Activated T-cell treated with anti-CD3 and anti-CD28 coated beads for 24 hours (primary cell): ENCODE measurements around the gene IFFO2.

Experiments
- DNase-seq: peaks from one replicate; pipeline ENCODE4 v3.0.0-alpha.2; 2020; ENCODE audit warnings: low read depth

IFFO2 gene

GRCh38 chr1:18956193-18957135 lies at the start of gene IFFO2:
Gene IFFO2, minus strand, starts transcription at chr1:18956676. Its CDS starts 344 bp downstream, at chr1:18956332.
- DNase-seq: peak; percentile 96

DNA sequence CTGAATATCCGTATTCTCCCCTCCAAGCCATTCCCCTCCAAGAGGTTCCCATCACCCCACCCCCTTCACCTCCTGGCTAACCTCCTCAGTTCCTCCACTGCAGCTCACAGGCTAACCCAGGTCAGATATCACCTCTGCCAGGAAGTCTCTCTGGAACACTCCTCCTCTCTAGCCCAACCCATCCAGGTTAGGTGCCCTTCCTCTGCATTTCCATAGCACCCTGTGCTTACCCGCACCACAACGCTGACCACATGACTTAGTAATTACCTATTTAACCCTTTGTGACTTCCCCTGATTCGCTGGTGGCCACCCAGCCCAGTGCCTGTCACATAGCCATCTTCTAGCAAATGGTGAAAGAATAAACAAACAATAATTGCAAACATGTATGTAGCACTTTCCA lies 49.5 kb upstream of the IFFO2 start:
- DNase-seq: no peak

- peak; percentile 11 for DNase-seq
These were observed 47.2 kb upstream of the IFFO2 start for GRCh38 chr1:19003371-19004290.

- DNase-seq: no peak
These were observed 43.6 kb upstream of the IFFO2 start for GRCh38 chr1:19000065-19000464.

- no peak for DNase-seq
These were observed 42.9 kb upstream of the IFFO2 start for GRCh38 chr1:18999359-18999758.

DNA sequence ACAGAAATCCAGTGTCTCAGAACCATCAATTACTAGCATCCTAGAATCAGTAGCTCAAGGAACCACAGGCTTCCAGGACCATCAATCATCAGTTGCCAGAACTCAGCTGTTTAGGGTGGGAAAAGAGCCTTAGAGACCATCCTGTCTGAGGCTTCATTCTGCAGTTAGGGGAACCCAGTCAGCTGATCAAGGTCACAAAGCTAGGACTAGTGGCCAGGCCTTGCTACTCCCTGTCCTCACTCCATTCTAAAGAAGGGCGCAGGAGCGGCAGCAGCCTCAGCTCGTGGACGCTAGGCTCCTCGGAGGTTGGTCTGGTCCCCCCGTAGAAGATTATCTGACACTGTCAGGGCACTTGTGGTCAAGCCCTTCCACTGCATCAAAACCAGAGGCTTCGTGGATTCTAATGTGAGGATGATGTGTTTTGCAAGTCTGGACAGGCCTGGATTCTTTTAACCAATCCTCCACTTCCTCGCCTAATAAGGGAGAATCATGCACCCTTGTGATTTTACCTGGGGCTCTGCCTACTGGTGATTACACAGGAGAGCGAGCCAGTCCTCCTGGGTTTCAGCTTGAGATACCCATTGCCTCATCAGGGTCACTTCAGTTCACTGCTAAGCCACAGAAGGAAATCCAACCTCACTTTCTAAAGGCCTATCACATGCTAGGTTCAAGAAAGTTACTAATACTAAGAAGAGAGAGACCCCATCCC lies 41.7 kb upstream of the IFFO2 start:
- no peak for DNase-seq

GRCh38 chr1:18997508-18997907 lies 41.0 kb upstream of the IFFO2 start:
- no peak for DNase-seq

DNA sequence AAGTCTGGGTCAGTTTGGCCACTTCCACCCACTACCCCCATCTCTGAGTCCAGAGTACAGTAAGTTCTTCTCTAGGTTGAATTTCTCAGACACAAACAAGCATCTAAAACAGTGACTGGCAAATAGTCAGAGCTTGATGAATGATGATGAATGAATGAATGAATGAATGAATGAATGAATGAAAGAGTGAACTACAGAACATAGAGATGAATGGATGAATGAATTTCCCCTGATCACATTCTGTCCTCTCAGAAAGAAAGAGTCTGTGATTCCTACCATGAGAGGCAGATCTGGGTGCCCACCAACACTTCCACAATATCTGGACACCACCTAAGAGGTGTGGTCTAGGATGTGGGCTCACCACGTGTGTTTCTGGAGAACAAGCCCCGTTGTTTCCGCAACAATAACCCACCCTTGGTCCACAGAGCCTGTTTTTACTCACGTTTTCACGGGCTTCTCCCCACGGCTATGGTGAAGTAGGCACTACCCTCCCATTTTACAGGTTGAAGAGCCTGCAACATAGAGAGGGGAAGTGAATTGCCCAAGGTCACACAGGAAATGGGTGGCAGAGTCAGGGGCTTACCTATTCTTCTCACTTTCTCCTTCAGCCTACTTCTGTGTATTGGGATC lies 40.2 kb upstream of the IFFO2 start:
- DNase-seq: no peak

DNA sequence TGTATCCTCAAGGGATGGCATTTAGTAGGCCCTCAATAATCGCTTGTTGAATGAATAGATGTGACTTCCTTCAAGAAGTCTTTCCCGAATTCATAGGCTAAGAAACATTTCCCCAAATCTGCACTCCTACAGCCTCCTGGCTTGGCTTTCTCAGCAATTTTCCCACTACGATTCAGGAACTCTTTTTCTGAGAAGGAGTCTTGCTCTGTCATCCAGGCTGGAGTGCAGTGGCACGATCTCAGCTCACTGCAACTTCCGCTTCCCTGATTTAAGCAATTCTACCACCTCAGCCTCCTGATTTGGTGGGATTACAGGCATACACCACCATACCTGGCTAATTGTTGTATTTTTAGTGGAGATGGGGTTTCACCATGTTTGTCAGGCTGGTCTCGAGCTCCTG lies 37.9 kb upstream of the IFFO2 start:
- DNase-seq: no peak

GRCh38 chr1:18992646-18993045 lies 36.2 kb upstream of the IFFO2 start:
- DNase-seq: no peak

DNA sequence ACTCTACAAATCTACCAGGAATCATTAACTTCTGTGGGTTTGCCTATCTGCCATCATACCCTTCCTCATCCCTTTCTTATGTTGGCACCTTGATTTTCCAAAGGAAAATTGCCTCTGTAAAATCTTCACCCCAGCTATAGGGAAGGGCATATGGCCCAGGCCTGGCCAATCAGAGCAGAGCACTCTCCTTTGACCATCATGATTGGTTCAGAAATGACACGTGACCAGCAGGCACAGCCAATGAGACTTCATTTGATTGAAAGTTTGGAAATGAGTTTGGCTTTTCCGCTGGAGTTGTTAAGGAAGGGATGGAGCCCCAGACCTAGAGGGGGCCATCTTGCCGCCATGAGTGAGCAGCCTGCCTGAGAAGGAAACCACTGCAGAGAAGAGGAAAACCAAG lies 35.1 kb upstream of the IFFO2 start:
- DNase-seq: no peak

DNA sequence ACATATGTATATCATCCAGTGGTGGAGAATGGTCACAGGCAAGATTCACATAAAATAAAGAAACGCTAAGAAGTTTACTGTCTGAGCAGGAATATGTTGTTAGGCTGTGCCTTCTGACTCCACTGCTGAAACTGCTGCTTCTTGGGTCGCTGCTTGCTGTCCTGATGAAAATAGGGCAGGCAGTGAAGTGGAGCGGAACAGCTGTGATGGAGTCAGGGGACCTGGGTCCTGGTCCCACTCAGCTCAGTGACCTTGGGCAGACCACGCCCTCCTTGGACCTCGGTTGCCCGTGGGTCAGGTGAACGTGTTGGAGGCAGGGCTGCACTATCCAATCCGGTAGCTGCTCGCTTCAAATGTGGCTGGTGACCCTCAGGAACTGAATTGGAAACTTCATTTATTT lies 33.4 kb upstream of the IFFO2 start:
- DNase-seq: no peak

DNA sequence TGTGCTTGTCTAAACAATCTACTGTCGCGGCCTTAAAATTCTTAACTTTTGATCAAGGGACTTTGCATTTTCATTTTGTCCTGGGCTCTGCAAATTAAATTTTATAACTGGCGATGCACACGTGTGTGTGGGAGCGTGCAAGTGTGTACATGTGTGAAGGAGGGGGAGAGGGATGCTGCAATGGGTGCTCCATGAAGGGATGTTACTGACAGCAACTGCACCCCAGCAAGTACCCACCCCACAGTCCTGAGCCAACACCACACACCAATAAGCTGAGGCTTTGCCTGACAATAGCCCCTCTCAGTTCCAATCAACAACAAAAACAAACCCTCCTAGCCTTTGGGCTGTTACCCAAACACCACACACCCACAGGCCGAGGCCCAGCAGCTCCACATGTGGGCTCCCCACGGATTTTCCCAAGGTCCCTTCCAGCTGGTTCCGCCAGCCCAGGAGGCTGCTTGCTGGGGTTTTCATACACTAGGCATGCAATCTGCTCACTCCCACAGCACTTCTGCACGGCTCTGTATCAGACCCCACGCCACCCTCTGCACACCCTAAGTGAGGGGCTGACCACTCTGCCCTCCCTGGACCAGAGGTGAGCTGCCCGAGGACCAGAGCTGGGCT lies 32.8 kb upstream of the IFFO2 start:
- DNase-seq: no peak

DNA sequence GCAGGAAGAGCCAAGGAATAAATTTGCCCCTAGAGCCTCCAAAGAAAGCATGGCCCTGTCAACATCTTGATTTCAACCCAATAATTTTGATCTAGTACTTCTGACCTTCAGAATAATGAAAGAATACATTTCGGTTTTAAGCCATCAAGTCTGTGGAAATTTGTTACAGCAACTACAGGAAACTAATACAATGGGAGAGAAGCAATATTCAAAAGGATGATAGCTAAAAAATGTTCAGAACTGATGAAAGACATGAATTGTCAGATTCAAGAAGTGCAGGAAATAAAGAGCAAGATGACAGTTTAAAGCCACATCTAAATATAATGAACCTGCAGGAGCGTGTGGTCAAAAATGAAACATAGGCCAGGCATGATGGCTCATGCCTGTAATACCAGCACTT lies 24.8 kb upstream of the IFFO2 start:
- no peak for DNase-seq

- no peak for DNase-seq
These were observed 22.2 kb upstream of the IFFO2 start for GRCh38 chr1:18978706-18979105.

DNA sequence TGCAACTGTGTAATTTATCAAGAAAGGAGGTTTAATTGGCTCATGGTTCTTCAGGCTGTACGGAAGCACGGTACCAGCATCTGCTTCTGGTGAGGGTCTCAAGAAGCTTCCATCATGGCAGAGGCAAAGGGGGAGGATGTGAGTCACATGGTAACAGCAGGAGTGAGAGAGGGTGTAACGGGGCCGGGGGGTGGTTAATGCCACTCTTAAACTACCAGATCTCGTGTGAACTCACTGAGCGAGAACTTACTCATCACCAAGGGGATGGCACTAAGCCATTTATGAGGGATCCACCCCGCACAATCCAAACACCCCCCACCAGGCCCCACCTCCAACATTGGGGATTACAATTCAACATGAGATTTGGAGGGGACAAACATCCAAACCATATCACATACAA lies 21.0 kb upstream of the IFFO2 start:
- DNase-seq: no peak

GRCh38 chr1:18976096-18976495 lies 19.6 kb upstream of the IFFO2 start:
- DNase-seq: no peak

- DNase-seq: no peak
These were observed 18.1 kb upstream of the IFFO2 start for GRCh38 chr1:18974606-18975005.

- DNase-seq: no peak
These were observed 17.5 kb upstream of the IFFO2 start for GRCh38 chr1:18974005-18974404.

- no peak for DNase-seq
These were observed 17.0 kb upstream of the IFFO2 start for GRCh38 chr1:18973446-18973955.

- no peak for DNase-seq
These were observed 16.5 kb upstream of the IFFO2 start for GRCh38 chr1:18972991-18973390.
